NB4 (cell line): ENCODE measurements around the gene ZNF83.

Source experiments
- DNase-seq: peaks from one replicate; pipeline ENCODE4 v3.0.0; 2010; ENCODE audit warnings: low read depth
- H3K4me3 ChIP-seq: one replicate; pipeline ENCODE4 v1.5.1; 2011; ENCODE audit warnings: mild to moderate bottlenecking, low read depth, low read length, moderate library complexity
- CTCF ChIP-seq: IDR thresholded peaks from one replicate; pipeline ENCODE4 v1.5.1; 2012; ENCODE audit warnings: low read depth, low read length
- MAX ChIP-seq: IDR thresholded peaks from 2 replicates; pipeline ENCODE4 v1.6.1; 2011; ENCODE audit warnings: low read depth, low read length
- MYC ChIP-seq: IDR thresholded peaks from 2 replicates; pipeline ENCODE4 v1.6.1; 2011; ENCODE audit warnings: low read depth, low read length
- POLR2A ChIP-seq: IDR thresholded peaks from 2 replicates; pipeline ENCODE4 v1.6.1; 2011; ENCODE audit warnings: mild to moderate bottlenecking; ENCODE audit not compliant: insufficient read length; ENCODE audit errors: extremely low read depth

Gene ZNF83

GRCh38 chr19:52648336-52649016, 10.3 kb upstream of the ZNF83 start:
- TF ChIP-seq CTCF = no peak
- TF ChIP-seq MAX = no peak
- no peak for TF ChIP-seq MYC
- TF ChIP-seq POLR2A = no peak
- no peak overlapping the region for H3K4me3 ChIP-seq
- no peak for DNase-seq

GRCh38 chr19:52646571-52647217, 8.5 kb upstream of the ZNF83 start:
- no peak for TF ChIP-seq MAX
- no peak for TF ChIP-seq CTCF
- TF ChIP-seq MYC = no peak
- no peak for TF ChIP-seq POLR2A
- DNase-seq = peak; percentile 70
- no peak overlapping the region for H3K4me3 ChIP-seq

- no peak for TF ChIP-seq CTCF
- TF ChIP-seq MAX = no peak
- no peak for TF ChIP-seq POLR2A
- no peak for TF ChIP-seq MYC
- no peak overlapping the region for H3K4me3 ChIP-seq
- peak; percentile 8 for DNase-seq
Observed at GRCh38 chr19:52640916-52641315, 2.8 kb upstream of the ZNF83 start.

GRCh38 chr19:52639996-52640395, 1.8 kb upstream of the ZNF83 start:
- no peak for TF ChIP-seq MAX
- no peak for TF ChIP-seq CTCF
- no peak for DNase-seq
- H3K4me3 ChIP-seq = no peak overlapping the region

- TF ChIP-seq MYC (no peak), MAX (no peak), POLR2A (no peak), CTCF (no peak)
- no peak for DNase-seq
- peak overlapping the region; percentile 25 for H3K4me3 ChIP-seq
Observed at GRCh38 chr19:52638601-52639000, 446 bp upstream of the ZNF83 start.
